ENCODE measurements around the gene KIRREL3. TPM values are rescaled to one million over a fixed set of nuclear protein-coding genes. Genes with fewer than 3 reads are reported as not detected.

KIRREL3 gene
- polyA plus RNA-seq (2011; rRNA removed) (2.3 and 2.8 TPM in 2 replicates), polyA minus RNA-seq (2011; rRNA and poly(A)+ RNA removed) (4.0 and 6.3 TPM in 2 replicates)

DNA sequence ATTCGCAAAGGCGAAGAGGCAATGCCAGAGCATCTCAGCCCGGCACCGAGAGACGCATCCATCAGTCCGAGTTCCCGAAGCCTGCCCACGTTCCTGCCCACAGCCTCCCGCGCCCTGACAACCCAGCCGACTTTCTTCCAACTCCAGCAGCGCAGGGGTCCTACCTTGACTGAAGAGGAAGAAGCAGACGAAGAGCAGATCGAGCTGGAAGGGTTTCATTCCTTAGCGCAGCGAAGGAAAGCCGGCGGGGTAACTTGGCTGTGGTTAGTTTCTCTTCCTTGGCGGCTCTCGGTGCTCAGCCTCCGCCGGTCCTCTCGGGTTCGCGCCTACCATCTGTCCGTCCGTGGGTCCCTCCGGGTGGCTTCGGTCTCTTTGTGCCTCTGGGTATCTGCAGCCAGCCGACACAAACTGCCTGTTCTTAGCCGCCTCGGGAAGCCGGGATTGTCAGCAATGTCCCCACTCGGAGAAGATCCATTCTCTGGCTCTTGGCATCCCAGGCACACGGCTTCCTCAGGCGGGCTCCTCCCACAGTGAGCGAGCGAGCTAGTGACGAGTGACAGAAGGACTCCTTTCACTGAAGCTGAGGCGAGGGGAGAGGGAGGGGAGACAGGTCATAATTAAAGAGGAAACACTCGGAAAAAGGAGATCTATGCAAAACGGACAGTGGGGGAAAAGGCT lies at the start of gene KIRREL3:
KIRREL3 (minus strand) TSS at position 480 of the 678 bp plus-strand sequence.
- CTCF ChIA-PET: interaction anchor here (0.7 to 2.9 kb wide), 4 partner anchors 10 to 520 kb away, joined by 3 to 14 read pairs (median 9); no protein-coding TSS in a partner anchor
- no peak for DNase-seq (ENCODE audit: low read depth, low spot score)
- H3K27me3 ChIP-seq (ENCODE audit: control insufficient read depth, insufficient read depth, low read length): no peaks in the 10 kb centered on the region
- POLR2A ChIA-PET: interaction anchor here (0.6 to 1.4 kb wide), 2 partner anchors 9 to 1019 kb away, joined by 3 read pairs; no protein-coding TSS in a partner anchor
- H3K9me3 ChIP-seq (ENCODE audit: control insufficient read depth, insufficient read depth, low read length): no peaks in the 10 kb centered on the region; the same call in 1 of the 2 replicates
- H3K4me3 ChIP-seq (ENCODE audit: low read depth, low read length): peak within 1 kb of the TSS; percentile 80
- H3K27ac ChIP-seq (ENCODE audit: low read depth, low read length): peak within 1 kb of the TSS; percentile 52
- TF ChIP-seq, protein P1, sequence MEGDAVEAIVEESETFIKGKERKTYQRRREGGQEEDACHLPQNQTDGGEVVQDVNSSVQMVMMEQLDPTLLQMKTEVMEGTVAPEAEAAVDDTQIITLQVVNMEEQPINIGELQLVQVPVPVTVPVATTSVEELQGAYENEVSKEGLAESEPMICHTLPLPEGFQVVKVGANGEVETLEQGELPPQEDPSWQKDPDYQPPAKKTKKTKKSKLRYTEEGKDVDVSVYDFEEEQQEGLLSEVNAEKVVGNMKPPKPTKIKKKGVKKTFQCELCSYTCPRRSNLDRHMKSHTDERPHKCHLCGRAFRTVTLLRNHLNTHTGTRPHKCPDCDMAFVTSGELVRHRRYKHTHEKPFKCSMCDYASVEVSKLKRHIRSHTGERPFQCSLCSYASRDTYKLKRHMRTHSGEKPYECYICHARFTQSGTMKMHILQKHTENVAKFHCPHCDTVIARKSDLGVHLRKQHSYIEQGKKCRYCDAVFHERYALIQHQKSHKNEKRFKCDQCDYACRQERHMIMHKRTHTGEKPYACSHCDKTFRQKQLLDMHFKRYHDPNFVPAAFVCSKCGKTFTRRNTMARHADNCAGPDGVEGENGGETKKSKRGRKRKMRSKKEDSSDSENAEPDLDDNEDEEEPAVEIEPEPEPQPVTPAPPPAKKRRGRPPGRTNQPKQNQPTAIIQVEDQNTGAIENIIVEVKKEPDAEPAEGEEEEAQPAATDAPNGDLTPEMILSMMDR (IDR thresholded peaks at IDR 0.05; ENCODE audit: low read depth, low read length): no peak

DNA sequence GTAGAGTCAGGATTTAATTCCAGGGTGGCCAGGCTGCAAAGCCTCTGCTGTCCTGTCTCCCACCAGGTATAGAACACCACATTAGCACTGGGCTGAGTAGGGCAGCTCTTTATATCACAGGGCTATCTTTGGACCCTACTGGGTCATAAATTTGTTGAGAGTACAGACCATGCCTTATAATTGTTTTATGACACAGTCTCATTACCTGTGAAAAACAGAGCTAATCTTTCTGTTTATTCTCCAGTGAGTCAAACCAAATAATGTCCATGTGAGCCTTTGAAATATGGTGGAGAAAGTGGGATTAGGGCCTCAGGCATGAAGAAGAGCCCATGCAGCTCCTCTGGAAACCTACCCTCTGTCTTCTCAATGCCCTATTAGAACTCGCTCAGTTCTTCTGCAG lies 49.6 kb upstream of the KIRREL3 start:
- ChIA-PET POLR2A (no interaction called here), CTCF (interaction anchor here (1.3 kb wide), 1 partner anchor 60 kb away, joined by 5 read pairs; no protein-coding TSS in a partner anchor)
- Histone ChIP-seq H3K4me3 (ENCODE audit: low read depth, low read length) (no peak overlapping the region), H3K9me3 (ENCODE audit: control insufficient read depth, insufficient read depth, low read length) (no peaks in the 10 kb centered on the region), H3K27me3 (ENCODE audit: control insufficient read depth, insufficient read depth, low read length) (peaks cover 3% of the 10 kb centered on the region), H3K27ac (ENCODE audit: low read depth, low read length) (no peak overlapping the region)
- TF ChIP-seq, protein P1 (IDR thresholded peaks at IDR 0.05; ENCODE audit: low read depth, low read length): no peak
- no peak for DNase-seq (ENCODE audit: low read depth, low spot score)

DNA sequence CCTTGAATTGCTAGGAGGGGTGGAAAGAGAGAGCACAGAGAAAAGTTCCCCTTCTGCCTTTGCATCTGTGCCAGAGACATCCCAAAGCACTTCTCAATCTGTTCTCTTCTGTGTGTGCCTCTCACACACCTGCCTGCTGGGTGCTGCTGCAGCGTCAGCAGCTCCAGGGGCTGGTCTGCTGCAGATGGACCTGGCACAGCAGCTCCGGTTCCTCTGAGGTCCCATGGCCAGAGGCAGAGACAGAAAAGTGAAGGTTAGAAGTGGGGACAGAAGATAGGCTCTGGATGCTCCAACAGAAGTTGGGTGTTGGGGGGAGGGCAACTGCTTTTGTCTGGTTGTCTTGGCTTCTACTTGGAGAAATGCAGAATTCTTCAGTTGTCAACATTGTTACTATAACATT lies 48.9 kb upstream of the KIRREL3 start:
- ChIA-PET POLR2A (no interaction called here), CTCF (no interaction called here)
- no peak for DNase-seq (ENCODE audit: low read depth, low spot score)
- H3K4me3 ChIP-seq (ENCODE audit: low read depth, low read length): no peak overlapping the region
- peaks cover 3% of the 10 kb centered on the region for H3K27me3 ChIP-seq (ENCODE audit: control insufficient read depth, insufficient read depth, low read length)
- H3K9me3 ChIP-seq (ENCODE audit: control insufficient read depth, insufficient read depth, low read length): no peaks in the 10 kb centered on the region
- TF ChIP-seq, protein P1 (IDR thresholded peaks at IDR 0.05; ENCODE audit: low read depth, low read length): no peak
- no peak overlapping the region for H3K27ac ChIP-seq (ENCODE audit: low read depth, low read length)

DNA sequence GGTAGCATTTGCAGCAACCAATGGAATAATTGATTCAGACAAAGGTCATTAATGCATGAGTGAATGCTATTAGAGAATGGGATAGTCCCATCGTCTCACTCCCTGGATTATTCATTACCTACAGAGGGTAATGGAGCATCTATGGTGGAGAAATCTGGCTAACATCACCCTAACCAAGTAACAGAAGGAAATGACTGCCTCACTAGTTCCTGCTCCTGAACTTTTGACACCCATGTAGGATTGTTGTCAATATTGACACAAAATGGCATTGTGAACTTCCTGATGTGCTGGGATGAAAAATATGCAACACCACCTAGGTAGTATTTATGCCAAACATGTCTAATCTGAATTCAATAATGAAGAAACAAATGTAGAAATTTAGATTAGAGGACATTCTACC lies 44.0 kb upstream of the KIRREL3 start:
- POLR2A ChIA-PET: no interaction called here

DNA sequence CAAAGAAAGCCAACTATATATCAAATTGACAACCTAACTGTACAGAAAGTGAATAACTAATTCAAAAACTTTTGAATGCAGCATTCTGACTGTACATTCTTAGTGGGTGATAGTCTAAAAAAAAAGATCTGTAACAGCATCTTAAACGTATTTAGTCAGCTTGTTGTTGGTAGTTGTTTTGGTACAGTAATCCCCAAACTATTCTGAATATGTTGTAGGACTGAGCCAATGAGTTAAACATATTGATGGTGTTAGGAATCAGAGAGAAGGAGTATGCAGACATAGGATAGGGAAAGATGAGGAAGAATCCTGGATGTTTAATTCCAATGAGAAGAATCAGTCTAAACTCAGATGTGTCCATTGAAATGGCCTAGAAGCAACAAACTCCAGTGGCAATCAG lies 41.9 kb upstream of the KIRREL3 start:
- no peak overlapping the region for H3K4me3 ChIP-seq (ENCODE audit: low read depth, low read length)

More for the DNA sequence above, 44.0 kb upstream of the KIRREL3 start:
- TF ChIP-seq, protein P1 (IDR thresholded peaks at IDR 0.05; ENCODE audit: low read depth, low read length): no peak
- CTCF ChIA-PET: no interaction called here
- Histone ChIP-seq H3K27me3 (ENCODE audit: control insufficient read depth, insufficient read depth, low read length) (no peaks in the 10 kb centered on the region), H3K27ac (ENCODE audit: low read depth, low read length) (no peak overlapping the region), H3K9me3 (ENCODE audit: control insufficient read depth, insufficient read depth, low read length) (no peaks in the 10 kb centered on the region), H3K4me3 (ENCODE audit: low read depth, low read length) (no peak overlapping the region)
- DNase-seq (ENCODE audit: low read depth, low spot score): no peak

More for the DNA sequence above, 41.9 kb upstream of the KIRREL3 start:
- no peaks in the 10 kb centered on the region for H3K27me3 ChIP-seq (ENCODE audit: control insufficient read depth, insufficient read depth, low read length)
- CTCF ChIA-PET: no interaction called here
- TF ChIP-seq, protein P1 (IDR thresholded peaks at IDR 0.05; ENCODE audit: low read depth, low read length): no peak
- DNase-seq (ENCODE audit: low read depth, low spot score): peak; percentile 16
- H3K27ac ChIP-seq (ENCODE audit: low read depth, low read length): no peak overlapping the region
- POLR2A ChIA-PET: no interaction called here
- no peaks in the 10 kb centered on the region for H3K9me3 ChIP-seq (ENCODE audit: control insufficient read depth, insufficient read depth, low read length)
